ENCODE results near the gene EOLA1.
A peak's percentile ranks its signal among the peaks of the same experiment; 100 is the strongest.
"Not testable (repeated sequence)": the region's sequence is repeated elsewhere in the genome, so short reads cannot be mapped to it uniquely, and the experiment has no call there.

EOLA1 gene

GRCh38 chrX:149540621-149541520 is at the start of gene EOLA1:
Gene EOLA1, plus strand, starts transcription at chrX:149541012. Its CDS starts 4,619 bp downstream, at chrX:149545631.
- DNase-seq = peak; percentile 80 to 92

- DNase-seq = no peak
Observed at GRCh38 chrX:149491812-149492211, 49.0 kb upstream of the EOLA1 start.

- DNase-seq = no peak
Observed at GRCh38 chrX:149493567-149494562, 46.9 kb upstream of the EOLA1 start.

GRCh38 chrX:149494844-149495565 is 45.8 kb upstream of the EOLA1 start:
- no peak for DNase-seq

- DNase-seq = no peak
Observed at GRCh38 chrX:149495573-149496071, 45.2 kb upstream of the EOLA1 start.

- no peak for DNase-seq
Observed at GRCh38 chrX:149497054-149497453, 43.8 kb upstream of the EOLA1 start.

GRCh38 chrX:149497626-149498025 is 43.2 kb upstream of the EOLA1 start:
- DNase-seq = no peak

- DNase-seq = no peak
Observed at GRCh38 chrX:149498767-149499166, 42.0 kb upstream of the EOLA1 start.

GRCh38 chrX:149499766-149500165 is 41.0 kb upstream of the EOLA1 start:
- DNase-seq = no peak

- DNase-seq = not testable (repeated sequence)
Observed at GRCh38 chrX:149502923-149503322, 37.9 kb upstream of the EOLA1 start.

- peak; percentile 29 to 67 for DNase-seq
Observed at GRCh38 chrX:149503446-149503845, 37.4 kb upstream of the EOLA1 start.

- DNase-seq = peak; percentile 22 to 55
Observed at GRCh38 chrX:149504226-149504914, 36.4 kb upstream of the EOLA1 start.

- DNase-seq = peak; percentile 76 to 81
Observed at GRCh38 chrX:149504915-149505651, 35.7 kb upstream of the EOLA1 start, which contains the start of gene IDS. Gene IDS, minus strand, starts transcription at chrX:149505306. Its CDS starts 169 bp downstream, at chrX:149505137.

GRCh38 chrX:149505671-149506070 is 35.1 kb upstream of the EOLA1 start:
- DNase-seq = no peak

- DNase-seq = no peak
Observed at GRCh38 chrX:149506349-149506748, 34.5 kb upstream of the EOLA1 start.

- no peak for DNase-seq
Observed at GRCh38 chrX:149508467-149508866, 32.3 kb upstream of the EOLA1 start.

GRCh38 chrX:149510386-149510785 is 30.4 kb upstream of the EOLA1 start:
- DNase-seq = no peak

- DNase-seq = no peak
Observed at GRCh38 chrX:149511081-149511480, 29.7 kb upstream of the EOLA1 start.

- DNase-seq = peak; percentile 29 to 34
Observed at GRCh38 chrX:149512225-149512885, 28.5 kb upstream of the EOLA1 start.

GRCh38 chrX:149513825-149514428 is 26.9 kb upstream of the EOLA1 start:
- no peak for DNase-seq

Measured in stimulated activated CD4-positive, alpha-beta T cell treated with anti-CD3 and anti-CD28 coated beads, Interleukin-4, amount 100 ng/mL, for 4 hours (primary cell).